B cell (primary cell): ENCODE data around the gene COLGALT1. TPM values are rescaled to one million over a fixed set of nuclear protein-coding genes. Genes with fewer than 3 reads are reported as not detected.
A peak's percentile ranks its signal among the peaks of the same experiment; 100 is the strongest.

Experiments used
- ATAC-seq: fragments of 200-7000 bp; cut with Tn5 transposase; one replicate; pipeline ENCODE4 v1.10.0; 2021; ENCODE audit warnings: low read depth, mild to moderate bottlenecking, moderate number of reproducible peaks, moderate library complexity
- CTCF ChIA-PET: fragments of 350-600 bp; sonication (Branson Sonifier 250); formaldehyde crosslinking; loops from one replicate; lab custom pipeline; 2021; ENCODE audit warnings: antibody characterized with exemption, inconsistent platforms; lab: Charles Lee
- POLR2A ChIA-PET: fragments of 350-600 bp; sonication (Branson Sonifier 250); formaldehyde crosslinking; loops from one replicate; lab custom pipeline; 2021; ENCODE audit warnings: antibody characterized with exemption; lab: Charles Lee
- DNase-seq: peaks from one replicate; pipeline ENCODE4 v3.0.0; 2013
- H2AFZ ChIP-seq: 2 replicates; pipeline ENCODE4 v1.6.1; 2012; ENCODE audit warnings: mild to moderate bottlenecking, low read depth, low read length; ENCODE audit not compliant: insufficient read depth, poor library complexity, severe bottlenecking
- H3K27ac ChIP-seq, 2 donors: 1 replicate in 1 of 2; 2 replicates in 1 of 2; pipeline ENCODE4 v1.5.1; 2012 to 2013; ENCODE audit warnings: low read length in 2 of 2, mild to moderate bottlenecking in 2 of 2, moderate library complexity in 1 of 2
- H3K27me3 ChIP-seq, 4 experiments: fragments of 200-600 bp in 1 of 4; sonication (generic) in 1 of 4; replicated peaks in 1 of 4; 1 replicate in 2 of 4; 2 replicates in 2 of 4; pipeline versions ENCODE4 v1.6.1 to v1.7.0; 2013 to 2016; ENCODE audit warnings: low read length in 3 of 4, mild to moderate bottlenecking in 2 of 4, mixed read lengths in 1 of 4, moderate library complexity in 1 of 4; ENCODE audit not compliant: insufficient read depth in 4 of 4, control insufficient read depth in 3 of 4; ENCODE audit errors: control extremely low read depth in 1 of 4
- H3K36me3 ChIP-seq, 2 experiments: replicated peaks in 1 of 2; 1 replicate in 1 of 2; 2 replicates in 1 of 2; pipeline versions ENCODE4 v1.6.1 to v1.7.1; 2013; ENCODE audit warnings: low read length in 1 of 2; ENCODE audit not compliant: insufficient read depth in 2 of 2, control insufficient read depth in 1 of 2; ENCODE audit errors: control extremely low read depth in 1 of 2, extremely low read depth in 1 of 2
- H3K4me1 ChIP-seq, 2 donors: fragments of 200-600 bp in 1 of 2; sonication (generic) in 1 of 2; 1 replicate in 1 of 2; 2 replicates in 1 of 2; pipeline versions ENCODE4 v1.5.1 to v1.6.1; 2013 to 2017; ENCODE audit warnings: low read length in 2 of 2; ENCODE audit not compliant: control insufficient read depth in 2 of 2, insufficient read depth in 2 of 2
- H3K4me2 ChIP-seq: replicated peaks from 2 replicates; pipeline ENCODE3; 2012; ENCODE audit warnings: mild to moderate bottlenecking, low read depth, low read length; ENCODE audit not compliant: poor library complexity, severe bottlenecking
- H3K4me3 ChIP-seq, 5 experiments: fragments of 200-600 bp in 1 of 5; sonication (generic) in 1 of 5; 1 replicate in 3 of 5; 2 replicates in 2 of 5; pipeline versions ENCODE4 v1.5.1 to v1.7.0; 2011 to 2016; ENCODE audit warnings: low read length in 4 of 5, mild to moderate bottlenecking in 4 of 5, low read depth in 2 of 5, control low read depth in 1 of 5, moderate library complexity in 1 of 5; ENCODE audit not compliant: insufficient read depth in 1 of 5; ENCODE audit errors: control extremely low read depth in 1 of 5, extremely low read depth in 1 of 5
- H3K79me2 ChIP-seq: fragments of 200-600 bp; sonication (generic); one replicate; pipeline ENCODE4 v1.6.0; 2016; ENCODE audit warnings: low read length; ENCODE audit not compliant: control insufficient read depth, insufficient read depth
- H3K9ac ChIP-seq: fragments of 200-600 bp; sonication (generic); 2 replicates; pipeline ENCODE4 v1.6.1; 2017; ENCODE audit warnings: mild to moderate bottlenecking, low read length, moderate library complexity
- H3K9me3 ChIP-seq, 3 donors: one replicate each; pipeline versions ENCODE4 v1.6.1 to v1.7.1; 2013; ENCODE audit warnings: low read length in 2 of 3; ENCODE audit not compliant: control insufficient read depth in 2 of 3, insufficient read depth in 1 of 3; ENCODE audit errors: control extremely low read depth in 1 of 3
- H4K20me1 ChIP-seq: 2 replicates; pipeline ENCODE4 v1.6.0; 2012; ENCODE audit warnings: mild to moderate bottlenecking, low read length; ENCODE audit not compliant: insufficient read depth, control insufficient read depth, poor library complexity, severe bottlenecking
- H3K27ac Mint-ChIP-seq: one replicate; pipeline ENCODE4 v1.8.0; 2021; ENCODE audit warnings: mixed read lengths
- H3K27me3 Mint-ChIP-seq: one replicate; pipeline ENCODE4 v1.8.0; 2021; ENCODE audit warnings: mixed read lengths
- H3K4me1 Mint-ChIP-seq: one replicate; pipeline ENCODE4 v1.8.0; 2021; ENCODE audit warnings: mixed read lengths
- H3K4me3 Mint-ChIP-seq: one replicate; pipeline ENCODE4 v1.8.0; 2021; ENCODE audit warnings: mixed read lengths
- H3K9me3 Mint-ChIP-seq: one replicate; pipeline ENCODE4 v1.8.0; 2022; ENCODE audit warnings: mixed read lengths; ENCODE audit not compliant: insufficient read depth
- EZH2 ChIP-seq: IDR thresholded peaks from 2 replicates; pipeline ENCODE4 v1.6.1; 2012; ENCODE audit warnings: borderline replicate concordance, low read depth, mild to moderate bottlenecking, moderate library complexity, low read length; ENCODE audit not compliant: insufficient read depth, poor library complexity, severe bottlenecking
- WGBS: methylation state at CpG from one replicate; pipeline ENCODE4 v1.1.5; 2013; ENCODE audit warnings: missing lambda C conversion rate; ENCODE audit not compliant: insufficient coverage; 5-methylcytosine and 5-hydroxymethylcytosine counted together
- intact Hi-C: fragments of 100-400 bp; cut with micrococcal nuclease; formaldehyde crosslinking; loops from one replicate; pipeline ENCODE4 v1.10.0; 2022
- polyA plus RNA-seq: library from polyadenylated mRNA; depleted of rRNA; stranded (reverse); fragments of >200 nt; gene quantifications from 2 replicates; pipeline ENCODE4 v1.2.3, GENCODE V29; 2012
- total RNA-seq, 2 donors: library from RNA; stranded (reverse); fragments of 120-200 nt in 1 of 2; gene quantifications; 1 replicate in 1 of 2; 2 replicates in 1 of 2; pipeline versions ENCODE4 v1.2.3 to v1.2.4, GENCODE V29; 2013 to 2022
- TF ChIP-seq, protein P1 (sequence below): fragments of 200-600 bp; IDR thresholded peaks from one replicate; pipeline ENCODE4 v1.8.0; 2022; ENCODE audit warnings: antibody characterized with exemption, mild to moderate bottlenecking

COLGALT1 gene
- total and polyA plus RNA-seq, 2 donors (not counting 1 experiment from before 2014, with no cell fraction given), result 108 to 126 TPM

DNA sequence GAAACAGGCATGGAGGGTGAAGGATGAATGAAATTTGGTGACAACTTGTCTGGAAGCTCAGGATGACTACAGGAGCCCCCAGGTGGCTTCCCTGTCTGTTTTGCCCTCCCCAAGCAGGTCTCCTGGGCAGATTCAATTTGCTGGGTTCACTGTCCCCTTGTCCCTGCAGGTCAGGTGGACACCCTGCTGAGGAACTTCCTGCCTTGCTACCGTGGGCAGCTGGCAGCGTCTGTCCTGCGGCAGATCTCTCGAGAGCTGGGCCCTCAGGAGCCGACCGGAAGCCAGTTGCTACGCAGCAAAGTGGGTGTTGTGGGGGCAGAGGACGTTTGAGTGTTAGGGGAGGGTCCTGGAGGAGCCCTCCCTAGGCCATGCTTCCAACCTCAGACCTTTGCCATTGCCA lies 24.9 kb upstream of the COLGALT1 start:
- Histone ChIP-seq H3K36me3 (peaks cover 0 to 63% of the 10 kb centered on the region in 2 experiments), H3K9ac (peak overlapping the region; percentile 88), H4K20me1 (peaks cover 76% of the 10 kb centered on the region), H3K4me1 (peaks cover 50 to 58% of the 10 kb centered on the region in 2 donors), H3K27me3 (no peaks in the 10 kb centered on the region), H3K4me2 (peak overlapping the region; percentile 95), H2AFZ (no peak overlapping the region), H3K9me3 (peaks cover 0 to 10% (median 2%) of the 10 kb centered on the region in 3 donors), H3K79me2 (peaks cover 91% of the 10 kb centered on the region), H3K27ac (peak overlapping the region in 1 of 2 donors; percentile 82), H3K4me3 (peak overlapping the region in 2 of 5 experiments; percentile 20 to 93)
- Mint-ChIP-seq H3K27ac (peak overlapping the region; percentile 71), H3K4me3 (peak overlapping the region; percentile 57), H3K27me3 (no peaks in the 10 kb centered on the region), H3K9me3 (no peaks in the 10 kb centered on the region), H3K4me1 (peaks cover 55% of the 10 kb centered on the region)
- WGBS, result 69% methylated on average over 6 of the region's 8 CpGs
- ChIA-PET POLR2A (interaction anchor here (0.6 to 2.1 kb wide), 5 partner anchors 8 to 114 kb away, joined by 3 to 16 read pairs (median 5); partner anchors contain the start of gene PGLS), CTCF (interaction anchor here (0.6 to 5.6 kb wide), 10 partner anchors 8 to 464 kb away, joined by 3 to 33 read pairs (median 6); partner anchors contain the start of gene PGLS)
- ATAC-seq (no peak), DNase-seq (no peak)
- intact Hi-C loops, result no loop called here
- TF ChIP-seq, protein P1, sequence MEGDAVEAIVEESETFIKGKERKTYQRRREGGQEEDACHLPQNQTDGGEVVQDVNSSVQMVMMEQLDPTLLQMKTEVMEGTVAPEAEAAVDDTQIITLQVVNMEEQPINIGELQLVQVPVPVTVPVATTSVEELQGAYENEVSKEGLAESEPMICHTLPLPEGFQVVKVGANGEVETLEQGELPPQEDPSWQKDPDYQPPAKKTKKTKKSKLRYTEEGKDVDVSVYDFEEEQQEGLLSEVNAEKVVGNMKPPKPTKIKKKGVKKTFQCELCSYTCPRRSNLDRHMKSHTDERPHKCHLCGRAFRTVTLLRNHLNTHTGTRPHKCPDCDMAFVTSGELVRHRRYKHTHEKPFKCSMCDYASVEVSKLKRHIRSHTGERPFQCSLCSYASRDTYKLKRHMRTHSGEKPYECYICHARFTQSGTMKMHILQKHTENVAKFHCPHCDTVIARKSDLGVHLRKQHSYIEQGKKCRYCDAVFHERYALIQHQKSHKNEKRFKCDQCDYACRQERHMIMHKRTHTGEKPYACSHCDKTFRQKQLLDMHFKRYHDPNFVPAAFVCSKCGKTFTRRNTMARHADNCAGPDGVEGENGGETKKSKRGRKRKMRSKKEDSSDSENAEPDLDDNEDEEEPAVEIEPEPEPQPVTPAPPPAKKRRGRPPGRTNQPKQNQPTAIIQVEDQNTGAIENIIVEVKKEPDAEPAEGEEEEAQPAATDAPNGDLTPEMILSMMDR, result no peak
- TF ChIP-seq EZH2, result no peak

DNA sequence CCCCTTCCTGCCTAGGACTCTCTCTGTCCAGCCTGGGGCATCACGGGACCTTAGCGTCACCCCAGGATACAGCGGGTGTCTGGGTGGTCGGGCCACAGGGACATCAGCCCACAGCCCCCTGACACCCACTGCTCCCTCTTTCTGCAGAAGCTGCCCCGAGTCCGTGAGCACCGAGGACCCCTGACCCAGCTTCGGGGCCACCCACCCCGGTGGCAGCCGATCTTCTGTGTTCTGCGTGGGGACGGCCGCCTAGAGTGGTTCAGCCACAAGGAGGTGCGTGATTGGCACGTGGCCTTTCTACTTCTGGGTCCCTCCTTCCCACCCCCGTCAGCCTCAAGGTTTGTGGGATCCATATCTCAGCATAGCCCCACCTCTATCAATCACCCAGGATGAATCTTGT lies 23.3 kb upstream of the COLGALT1 start:
- TF ChIP-seq, protein P1, result no peak
- TF ChIP-seq EZH2, result no peak
- Histone ChIP-seq H3K27me3 (no peaks in the 10 kb centered on the region), H3K9ac (no peak overlapping the region), H3K79me2 (peaks cover 86% of the 10 kb centered on the region), H3K4me2 (no peak overlapping the region), H4K20me1 (peaks cover 92% of the 10 kb centered on the region), H3K27ac (peak overlapping the region in 1 of 2 donors; percentile 24), H3K4me3 (no peak overlapping the region), H3K36me3 (peaks cover 0 to 77% of the 10 kb centered on the region in 2 experiments), H2AFZ (no peak overlapping the region), H3K4me1 (peaks cover 42 to 53% of the 10 kb centered on the region in 2 donors), H3K9me3 (peaks cover 0 to 10% (median 2%) of the 10 kb centered on the region in 3 donors)
- DNase-seq (no peak), ATAC-seq (no peak)
- Mint-ChIP-seq H3K4me3 (no peak overlapping the region), H3K27ac (no peak overlapping the region), H3K9me3 (no peaks in the 10 kb centered on the region), H3K27me3 (no peaks in the 10 kb centered on the region), H3K4me1 (peaks cover 48% of the 10 kb centered on the region)
- CTCF ChIA-PET, result no interaction called here
- POLR2A ChIA-PET, result no interaction called here
- intact Hi-C loops, result no loop called here
- WGBS, result 98% methylated on average over 15 of the region's 16 CpGs
